ENCODE measurements around the gene PCNX2. TPM values are rescaled to one million over a fixed set of nuclear protein-coding genes. Genes with fewer than 3 reads are reported as not detected.

PCNX2 gene
- total and polyA plus RNA-seq, 8 donors, result 5.5 to 25.9 (median 8.7) TPM

- Histone ChIP-seq H3K36me3 (no peaks in the 10 kb centered on the region), H3K9me3 (no peaks in the 10 kb centered on the region), H3K27ac (no peak overlapping the region), H3K4me1 (peaks cover 0 to 3% (median 0%) of the 10 kb centered on the region in 3 donors), H3K4me3 (no peak overlapping the region), H3K27me3 (no peaks in the 10 kb centered on the region)
- DNase-seq (no peak), FAIRE-seq (no peak), ATAC-seq (no peak)
- 80 to 86% methylated on average over 3 of the region's 3 CpGs for WGBS, 2 donors
- intact Hi-C loops (cut with DNase I), result no loop called here
- TF ChIP-seq CTCF (IDR thresholded peaks at IDR 0.05), result no peak
Measured at GRCh38 chr1:233031521-233031920, 264.0 kb downstream of the PCNX2 start.

- no peaks in the 10 kb centered on the region for H3K4me1 ChIP-seq
- FAIRE-seq (no peak), DNase-seq (no peak), ATAC-seq (no peak)
- WGBS, 2 donors, result 76 to 77% methylated on average over 5 of the region's 5 CpGs
- no peaks in the 10 kb centered on the region for H3K27me3 ChIP-seq
- intact Hi-C loops (cut with DNase I), result loop anchor here in 1 of 3 donors (10.0 kb wide), 1 partner anchor 392 kb away; the partner anchor contains the start of gene SIPA1L2
- TF ChIP-seq CTCF (IDR thresholded peaks at IDR 0.05), result no peak
- H3K36me3 ChIP-seq, result no peaks in the 10 kb centered on the region
- no peak overlapping the region for H3K4me3 ChIP-seq
- H3K27ac ChIP-seq, result no peak overlapping the region
- H3K9me3 ChIP-seq, result no peaks in the 10 kb centered on the region
Measured at GRCh38 chr1:233027046-233027445, 268.5 kb downstream of the PCNX2 start.

- no peak for TF ChIP-seq CTCF (IDR thresholded peaks at IDR 0.05)
- H3K4me1 ChIP-seq, result peaks cover 0 to 5% (median 0%) of the 10 kb centered on the region in 3 donors
- FAIRE-seq (no peak), DNase-seq (no peak), ATAC-seq (peak in 2 of 4 donors; percentile 30 to 35)
- WGBS, 2 donors, result 39 to 44% methylated on average over 2 of the region's 2 CpGs
- H3K27ac ChIP-seq, result no peak overlapping the region
- H3K36me3 ChIP-seq, result no peaks in the 10 kb centered on the region
- H3K4me3 ChIP-seq, result no peak overlapping the region
- no peaks in the 10 kb centered on the region for H3K9me3 ChIP-seq
- intact Hi-C loops (cut with DNase I), result loop anchor here in 1 of 3 donors (10.0 kb wide), 1 partner anchor 391 kb away; the partner anchor contains the start of gene SIPA1L2
- no peaks in the 10 kb centered on the region for H3K27me3 ChIP-seq
Measured at GRCh38 chr1:233025567-233025966, 270.0 kb downstream of the PCNX2 start.

GRCh38 chr1:233025157-233025556, 270.4 kb downstream of the PCNX2 start:
- ATAC-seq, result peak; percentile 70 to 91 (median 86)
- peak in 5 of 6 donors; percentile 49 to 71 (median 53) for DNase-seq
- Histone ChIP-seq H3K27me3 (no peaks in the 10 kb centered on the region), H3K27ac (no peak overlapping the region), H3K9me3 (no peaks in the 10 kb centered on the region), H3K4me3 (no peak overlapping the region), H3K36me3 (no peaks in the 10 kb centered on the region), H3K4me1 (peaks cover 2 to 9% (median 4%) of the 10 kb centered on the region in 3 donors)
- intact Hi-C loops (cut with DNase I), result loop anchor here in 1 of 3 donors (10.0 kb wide), 1 partner anchor 390 kb away; the partner anchor contains the start of gene SIPA1L2
- FAIRE-seq, result no peak
- TF ChIP-seq CTCF (IDR thresholded peaks at IDR 0.05), result peak in 3 of 4 donors; percentile 16 to 32 (median 26)
- 51% methylated on average over 12 of the region's 12 CpGs for WGBS, 2 donors

- intact Hi-C loops (cut with DNase I), result loop anchor here in 2 of 3 donors (5.0 to 10.0 kb wide), 2 partner anchors 387 to 389 kb away; partner anchors contain the start of gene SIPA1L2 (in 1 of the 2)
- H3K4me1 ChIP-seq, result peaks cover 5 to 11% (median 10%) of the 10 kb centered on the region in 3 donors
- no peaks in the 10 kb centered on the region for H3K27me3 ChIP-seq
- WGBS, 2 donors, result 92 to 94% methylated on average over 9 of the region's 9 CpGs
- no peak overlapping the region for H3K27ac ChIP-seq
- ATAC-seq, result no peak
- no peak overlapping the region for H3K4me3 ChIP-seq
- no peak for TF ChIP-seq CTCF (IDR thresholded peaks at IDR 0.05)
- FAIRE-seq, result no peak
- no peak for DNase-seq
- no peaks in the 10 kb centered on the region for H3K9me3 ChIP-seq
- H3K36me3 ChIP-seq, result no peaks in the 10 kb centered on the region
Measured at GRCh38 chr1:233024199-233024598, 271.3 kb downstream of the PCNX2 start.
